IMR-90 (cell line): ENCODE data around the gene TRAPPC10.

Source experiments
- BHLHE40 ChIP-seq: fragments of 150-350 bp; IDR thresholded peaks from 2 replicates; pipeline ENCODE4 v1.6.1; 2016; ENCODE audit warnings: mild to moderate bottlenecking, low read depth, low read length
- CEBPB ChIP-seq: IDR thresholded peaks from 2 replicates; pipeline ENCODE4 v1.6.1; 2012; ENCODE audit warnings: low read depth, low read length, improper control_type of control experiment
- CHD1 ChIP-seq: IDR thresholded peaks from 2 replicates; pipeline ENCODE4 v1.6.1; 2012; ENCODE audit warnings: low read depth, low read length, improper control_type of control experiment
- CTCF ChIP-seq: conservative IDR thresholded peaks from 2 replicates; pipeline ENCODE4 v1.5.1; 2012; ENCODE audit warnings: mild to moderate bottlenecking, low read depth, low read length, improper control_type of control experiment
- ELK1 ChIP-seq: fragments of 150-350 bp; IDR thresholded peaks from 2 replicates; pipeline ENCODE4 v1.6.1; 2016; ENCODE audit warnings: low read depth, mild to moderate bottlenecking, low read length, moderate library complexity, borderline replicate concordance
- FOS ChIP-seq: fragments of 150-350 bp; IDR thresholded peaks from 2 replicates; pipeline ENCODE4 v1.6.1; 2016; ENCODE audit warnings: low read depth, low read length
- MAFK ChIP-seq: IDR thresholded peaks from 2 replicates; pipeline ENCODE4 v1.6.1; 2012; ENCODE audit warnings: low read depth, low read length, improper control_type of control experiment
- MAZ ChIP-seq: IDR thresholded peaks from 2 replicates; pipeline ENCODE4 v1.6.1; 2012; ENCODE audit warnings: low read depth, mild to moderate bottlenecking, low read length, improper control_type of control experiment, moderate library complexity, borderline replicate concordance
- MXI1 ChIP-seq: IDR thresholded peaks from 2 replicates; pipeline ENCODE4 v1.6.1; 2012; ENCODE audit warnings: low read depth, mild to moderate bottlenecking, low read length, moderate library complexity, borderline replicate concordance
- NFE2L2 ChIP-seq: fragments of 150-350 bp; IDR thresholded peaks from 2 replicates; pipeline ENCODE4 v1.6.1; 2016; ENCODE audit warnings: low read depth, mild to moderate bottlenecking, low read length
- POLR2A ChIP-seq: IDR thresholded peaks from 2 replicates; pipeline ENCODE4 v1.6.1; 2012; ENCODE audit warnings: mild to moderate bottlenecking, low read depth, low read length
- RAD21 ChIP-seq: IDR thresholded peaks from 2 replicates; pipeline ENCODE4 v1.6.1; 2012; ENCODE audit warnings: low read length, improper control_type of control experiment
- RFX5 ChIP-seq: IDR thresholded peaks from 2 replicates; pipeline ENCODE4 v1.8.0; 2012; ENCODE audit warnings: low read depth, mild to moderate bottlenecking, low read length, moderate library complexity
- SMC3 ChIP-seq: fragments of 150-350 bp; IDR thresholded peaks from 2 replicates; pipeline ENCODE4 v1.6.1; 2016; ENCODE audit warnings: low read depth, mild to moderate bottlenecking, antibody characterized with exemption, low read length, moderate library complexity

- TF ChIP-seq CTCF (no peak), MAZ (no peak), MAFK (no peak), POLR2A (no peak), ELK1 (no peak), CEBPB (no peak), NFE2L2 (no peak), RAD21 (no peak), FOS (no peak), MXI1 (no peak), CHD1 (no peak), SMC3 (no peak), BHLHE40 (no peak), RFX5 (no peak)
These were observed 41.6 kb upstream of the TRAPPC10 start for GRCh38 chr21:43970551-43970950.
